ENCODE data around the gene HBS1L.

The HBS1L gene

DNA sequence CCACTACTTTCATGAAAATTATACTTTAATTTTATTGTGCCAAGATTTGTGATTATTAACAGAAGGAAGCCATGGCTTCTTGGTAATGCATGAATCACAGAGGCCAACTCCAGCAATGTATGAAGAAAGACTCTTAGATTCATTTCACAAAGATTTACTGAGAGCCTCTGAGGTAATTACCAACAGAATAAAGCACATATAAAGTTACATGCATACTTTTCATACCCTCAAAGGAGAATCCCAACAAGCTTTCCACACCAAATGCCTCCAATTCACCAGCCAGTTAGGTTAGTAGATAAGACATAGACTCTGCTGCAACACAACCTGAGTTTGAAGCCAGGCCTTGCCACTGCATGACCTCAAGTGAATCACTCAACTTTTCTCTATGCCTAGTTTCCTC lies 41.9 kb downstream of the HBS1L start:
- no peak for TF ChIP-seq POLR2A (IDR thresholded peaks at IDR 0.05; ENCODE audit: low read depth, low read length)
- DNase-seq (ENCODE audit: insufficient read length, low spot score) (no peak), FAIRE-seq (no peak)

DNA sequence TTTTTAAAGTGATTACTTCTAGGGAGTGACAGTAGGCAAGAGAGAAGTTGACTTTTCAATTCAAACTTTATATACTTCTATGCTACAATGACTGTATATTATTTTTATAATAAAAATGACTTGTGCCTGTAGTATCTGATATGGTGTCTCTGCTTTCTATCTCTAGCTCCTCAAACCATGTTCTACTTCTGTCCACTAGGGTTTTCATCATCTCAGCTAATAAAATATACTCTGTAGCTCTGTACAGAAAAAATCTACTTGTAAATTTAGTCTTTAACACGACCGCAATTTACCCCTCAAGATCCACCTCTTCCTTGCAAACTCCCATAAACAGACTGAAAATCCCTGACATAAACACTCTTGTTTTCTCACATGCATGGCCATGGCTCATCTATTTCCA lies 42.3 kb downstream of the HBS1L start:
- FAIRE-seq (no peak), DNase-seq (ENCODE audit: insufficient read length, low spot score) (no peak)
- no peak for TF ChIP-seq POLR2A (IDR thresholded peaks at IDR 0.05; ENCODE audit: low read depth, low read length)

GRCh38 chr6:135008941-135009290 lies 45.7 kb downstream of the HBS1L start:
- FAIRE-seq: no peak
- no peak for DNase-seq (ENCODE audit: insufficient read length, low spot score)
- no peak for TF ChIP-seq POLR2A (IDR thresholded peaks at IDR 0.05; ENCODE audit: low read depth, low read length)

DNA sequence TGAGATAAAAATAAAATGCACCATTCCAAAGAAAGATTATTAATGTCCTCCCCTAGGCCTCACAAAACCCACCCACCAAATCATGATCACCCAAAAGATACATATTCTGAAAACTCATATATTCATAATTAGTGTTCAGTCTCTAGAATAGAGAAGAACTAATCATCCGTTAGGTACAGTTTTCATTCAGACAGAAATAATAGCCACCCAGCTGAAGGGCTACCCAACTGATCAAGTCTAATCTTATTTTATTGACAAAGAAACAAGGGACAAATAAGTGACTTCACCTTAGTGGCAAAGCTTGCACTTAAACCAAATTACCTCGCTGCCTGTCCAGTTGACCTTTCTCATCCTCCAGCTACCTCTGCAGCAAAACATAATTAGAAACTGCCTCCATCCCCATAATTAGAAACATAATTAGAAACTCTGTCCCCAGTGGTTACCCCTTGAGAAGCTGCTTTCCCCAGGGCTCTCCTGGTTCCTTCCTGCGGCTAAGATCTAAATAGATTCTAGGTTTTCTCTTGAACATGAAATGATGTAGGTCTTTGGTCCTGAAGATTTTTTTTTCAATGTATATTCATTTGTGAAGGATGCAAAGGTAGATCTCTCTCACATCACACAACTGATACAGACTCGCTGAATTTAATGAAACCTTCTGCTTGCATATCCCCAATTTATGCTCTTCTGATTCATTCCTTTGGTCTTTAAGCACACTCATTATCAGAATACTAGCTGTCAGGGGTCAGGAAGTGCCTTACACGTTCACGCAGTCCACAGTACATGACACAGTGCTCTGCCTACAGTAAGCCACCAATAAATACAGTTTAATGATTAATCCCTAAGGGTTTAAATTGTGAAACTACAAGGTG lies 46.3 kb downstream of the HBS1L start:
- TF ChIP-seq POLR2A (IDR thresholded peaks at IDR 0.05; ENCODE audit: low read depth, low read length): no peak
- DNase-seq (ENCODE audit: insufficient read length, low spot score) (no peak), FAIRE-seq (no peak)

DNA sequence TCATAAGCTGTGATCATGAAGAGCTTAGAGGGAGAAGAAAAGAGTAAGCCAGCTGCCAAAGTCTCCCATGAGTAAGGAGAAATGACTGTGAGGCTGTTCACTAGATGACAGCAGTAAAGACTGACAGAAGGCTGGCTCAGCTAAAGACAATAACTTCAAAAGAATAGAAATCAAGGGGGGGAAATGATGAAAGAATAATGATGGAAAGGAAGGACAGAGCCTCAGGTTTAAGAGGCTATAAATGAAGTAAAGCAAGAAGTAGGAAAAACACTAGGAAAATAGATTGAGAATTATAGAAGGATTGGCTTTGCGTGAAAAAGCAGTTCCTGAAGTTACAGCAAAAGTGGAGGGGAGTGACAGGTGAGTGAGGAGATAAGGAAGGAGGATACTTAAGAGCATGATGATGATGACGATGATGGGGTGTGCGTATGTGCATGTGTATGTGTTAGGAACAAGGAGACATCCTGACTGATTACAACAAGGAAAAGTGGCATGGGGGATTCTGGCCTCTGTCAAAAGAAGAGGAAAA lies 48.2 kb downstream of the HBS1L start:
- TF ChIP-seq POLR2A (IDR thresholded peaks at IDR 0.05; ENCODE audit: low read depth, low read length): no peak
- FAIRE-seq (no peak), DNase-seq (ENCODE audit: insufficient read length, low spot score) (no peak)

DNA sequence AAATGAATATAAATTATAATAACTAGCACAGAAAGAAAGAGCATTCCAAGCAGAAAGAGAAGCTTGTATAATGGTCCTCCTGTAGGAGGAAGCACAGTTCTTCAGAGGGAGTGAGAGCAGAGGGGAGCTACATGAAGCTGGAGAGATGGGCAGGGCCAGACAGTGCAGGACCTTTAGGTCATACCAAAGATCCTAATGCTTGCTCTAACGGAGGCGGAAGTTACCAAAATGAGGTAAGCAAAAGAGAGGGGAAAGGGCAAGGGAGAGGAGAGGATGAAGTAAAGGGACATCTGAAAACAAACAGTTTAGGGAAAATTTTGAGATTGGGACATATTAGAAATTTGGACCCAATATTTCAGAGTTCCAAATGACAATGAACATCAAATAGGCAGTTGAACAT lies 50.2 kb downstream of the HBS1L start:
- DNase-seq (ENCODE audit: insufficient read length, low spot score): no peak
- no peak for TF ChIP-seq POLR2A (IDR thresholded peaks at IDR 0.05; ENCODE audit: low read depth, low read length)
- no peak for FAIRE-seq

DNA sequence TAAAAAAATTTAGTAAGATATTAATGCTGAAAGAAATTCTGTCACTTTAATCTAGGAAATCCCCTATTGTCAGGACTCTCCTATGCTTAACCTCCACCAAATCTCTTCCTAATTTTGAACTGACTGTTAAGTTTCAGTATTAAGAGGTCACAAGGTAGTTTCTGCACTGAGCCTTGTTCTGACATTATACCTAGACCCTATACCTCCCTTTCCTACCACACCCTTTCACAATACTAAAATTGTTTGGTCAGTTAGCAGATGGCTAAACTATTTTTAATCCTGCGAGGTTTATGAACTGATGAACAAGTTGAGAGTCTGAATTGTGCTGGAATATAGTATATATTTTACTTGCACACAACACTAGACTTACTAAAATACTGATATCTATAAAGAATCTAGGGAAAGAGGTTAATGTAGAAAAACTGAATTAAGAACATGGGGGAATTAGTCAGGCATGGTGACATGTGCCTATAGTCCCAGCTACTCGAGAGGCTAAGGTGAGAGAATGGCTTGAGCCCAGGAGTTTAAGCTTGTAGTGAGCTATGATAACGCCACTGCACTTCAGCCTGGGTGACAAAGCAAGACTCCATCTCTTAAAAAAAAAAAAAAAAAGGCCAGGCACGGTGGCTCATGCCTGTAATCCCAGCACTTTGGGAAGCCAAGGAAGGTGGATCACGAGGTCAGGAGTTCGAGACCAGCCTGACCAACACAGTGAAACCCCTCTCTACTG lies 51.5 kb downstream of the HBS1L start:
- FAIRE-seq: no peak
- DNase-seq (ENCODE audit: insufficient read length, low spot score): no peak
- no peak for TF ChIP-seq POLR2A (IDR thresholded peaks at IDR 0.05; ENCODE audit: low read depth, low read length)

GRCh38 chr6:135002229-135002844 lies 52.3 kb downstream of the HBS1L start:
- DNase-seq (ENCODE audit: insufficient read length, low spot score): no peak
- no peak for TF ChIP-seq POLR2A (IDR thresholded peaks at IDR 0.05; ENCODE audit: low read depth, low read length)
- no peak for FAIRE-seq

- TF ChIP-seq POLR2A (IDR thresholded peaks at IDR 0.05; ENCODE audit: low read depth, low read length): no peak
- DNase-seq (ENCODE audit: insufficient read length, low spot score) (no peak), FAIRE-seq (no peak)
These were observed 55.5 kb downstream of the HBS1L start for GRCh38 chr6:134999107-134999506.

DNA sequence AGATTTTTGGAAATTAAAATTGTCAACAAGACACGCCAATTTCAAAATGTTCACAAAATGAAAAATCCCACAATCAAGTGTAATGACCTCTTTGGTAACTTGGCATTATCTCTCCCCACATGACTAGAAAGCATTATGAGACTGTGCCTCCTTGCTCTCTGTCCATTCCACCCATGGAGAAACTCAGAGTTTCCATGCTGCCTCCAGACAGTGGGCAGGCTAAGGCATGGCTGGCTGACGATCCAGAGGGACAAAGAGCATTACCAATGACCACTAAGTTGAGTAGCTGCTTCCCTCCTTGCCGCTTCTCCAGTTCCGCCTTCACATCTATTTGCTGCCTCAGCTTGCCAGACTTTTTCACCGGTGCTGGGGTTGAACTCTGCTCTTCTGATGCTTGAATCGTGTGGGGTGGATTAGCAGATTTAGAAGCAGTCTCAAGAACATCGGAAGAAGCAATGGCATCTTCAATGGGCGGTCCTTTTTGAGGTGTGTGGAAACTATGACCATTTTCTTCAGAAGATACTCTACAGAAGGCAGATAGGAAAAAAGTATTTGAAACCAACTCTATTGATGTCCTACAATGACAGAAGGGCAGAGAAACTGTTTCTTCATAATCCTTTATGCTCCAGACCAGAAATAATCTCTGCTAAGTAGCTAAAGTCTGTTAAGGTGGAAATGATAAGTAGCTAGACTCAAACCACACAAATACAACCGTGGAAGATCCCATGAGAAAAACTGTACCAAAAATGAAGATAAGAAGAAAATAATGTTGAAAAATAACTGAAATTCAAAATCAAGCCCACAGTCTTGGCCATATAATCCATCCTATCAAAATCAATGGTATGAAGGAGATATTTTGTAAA lies 57.3 kb downstream of the HBS1L start:
- FAIRE-seq: no peak
- no peak for DNase-seq (ENCODE audit: insufficient read length, low spot score)
- TF ChIP-seq POLR2A (IDR thresholded peaks at IDR 0.05; ENCODE audit: low read depth, low read length): no peak

GRCh38 chr6:134995536-134995935 lies 59.1 kb downstream of the HBS1L start:
- FAIRE-seq (no peak), DNase-seq (ENCODE audit: insufficient read length, low spot score) (no peak)
- TF ChIP-seq POLR2A (IDR thresholded peaks at IDR 0.05; ENCODE audit: low read depth, low read length): no peak

- DNase-seq (ENCODE audit: insufficient read length, low spot score): no peak
- no peak for TF ChIP-seq POLR2A (IDR thresholded peaks at IDR 0.05; ENCODE audit: low read depth, low read length)
- no peak for FAIRE-seq
These were observed 60.2 kb downstream of the HBS1L start for GRCh38 chr6:134994431-134994830.

- no peak for TF ChIP-seq POLR2A (IDR thresholded peaks at IDR 0.05; ENCODE audit: low read depth, low read length)
- no peak for DNase-seq (ENCODE audit: insufficient read length, low spot score)
- FAIRE-seq: no peak
These were observed 62.5 kb downstream of the HBS1L start for GRCh38 chr6:134992155-134992554.

All from H54 (cell line).